ENCODE results near the gene HYAL3. TPM values are rescaled to one million over a fixed set of nuclear protein-coding genes. Genes with fewer than 3 reads are reported as not detected.

The HYAL3 gene
- total and polyA plus RNA-seq, 2 of the 8 experiments (the other 6 are each of a cell fraction or from before 2014, with no cell fraction given) = 3.2 to 12.2 TPM

GRCh38 chr3:50251220-50251619 lies 48.0 kb downstream of the HYAL3 start:
- H2BK120ac ChIP-seq (replicated peaks; ENCODE audit: low read depth, low read length) = no peak overlapping the region
- H3K9ac ChIP-seq (replicated peaks in 1 of 4; ENCODE audit: extremely low read depth in 1 of 4, low read depth in 3 of 4, low read length in 3 of 4) = no peak overlapping the region
- H4K5ac ChIP-seq (ENCODE audit: insufficient read length, low read depth, low read length) = no peak overlapping the region
- 93% methylated on average over 8 of the region's 8 CpGs; no CpG with 5 or more reads in 1 of the 2 experiments for WGBS, 2 experiments (ENCODE audit: extremely low coverage in 1 of 2, insufficient coverage in 1 of 2, insufficient read length in 1 of 2, insufficient replicate concordance in 2 of 2, low coverage in 1 of 2, low lambda C conversion rate in 2 of 2, missing lambda C conversion rate in 1 of 2)
- H3K4ac ChIP-seq (replicated peaks; ENCODE audit: insufficient read length, low read depth, low read length) = no peak overlapping the region
- no peak overlapping the region for H4K8ac ChIP-seq (ENCODE audit: extremely low read depth, insufficient read depth, low read length)
- no peak overlapping the region for H3K14ac ChIP-seq (ENCODE audit: insufficient read length)
- H2AFZ ChIP-seq (ENCODE audit: low read length) = no peak overlapping the region
- FAIRE-seq (no peak), DNase-seq (ENCODE audit: low read depth in 1 of 2, low spot score in 2 of 2) (no peak)
- H2AK5ac ChIP-seq (ENCODE audit: low read depth, low read length) = no peak overlapping the region
- no peak overlapping the region for H2BK5ac ChIP-seq (ENCODE audit: low read depth, low read length)
- H3K79me1 ChIP-seq (ENCODE audit: low read depth, low read length) = peaks cover 32% of the 10 kb centered on the region
- H4K20me1 ChIP-seq (replicated peaks in 1 of 2; ENCODE audit: control insufficient read depth in 1 of 2, insufficient read depth in 2 of 2, low read length in 2 of 2) = peaks cover 15 to 46% of the 10 kb centered on the region in 2 experiments
- POLR2A ChIA-PET (ENCODE audit: partially characterized antibody) = interaction anchor here (0.6 to 4.1 kb wide), 4 partner anchors 10 to 692 kb away, joined by 3 to 22 read pairs (median 4); no protein-coding TSS in a partner anchor
- no peaks in the 10 kb centered on the region for H3K23me2 ChIP-seq (ENCODE audit: low read depth, low read length)
- H3K4me3 ChIP-seq (ENCODE audit: extremely low read depth in 1 of 4, insufficient read depth in 2 of 4, low read depth in 3 of 4, low read length in 4 of 4) = no peak overlapping the region
- no peaks in the 10 kb centered on the region for H3K27me3 ChIP-seq (replicated peaks in 1 of 4; ENCODE audit: control insufficient read depth in 3 of 4, extremely low read depth in 1 of 4, insufficient read depth in 3 of 4, low read length in 3 of 4)
- H2BK12ac ChIP-seq (ENCODE audit: low read depth, low read length) = no peak overlapping the region
- no peak overlapping the region for H3K18ac ChIP-seq (ENCODE audit: extremely low read depth, low read length)
- H3K23ac ChIP-seq (ENCODE audit: insufficient read length) = no peak overlapping the region
- H3K79me2 ChIP-seq (ENCODE audit: control insufficient read depth in 1 of 2, insufficient read depth in 2 of 2, low read length in 2 of 2) = peaks cover 0 to 53% of the 10 kb centered on the region in 2 experiments; a peak in 3 of 4 replicates
- no peaks in the 10 kb centered on the region for H3K9me3 ChIP-seq (ENCODE audit: insufficient read depth in 2 of 2, low read depth in 1 of 2, low read length in 1 of 2)
- no peak overlapping the region for H2BK20ac ChIP-seq (ENCODE audit: low read length)
- H3K56ac ChIP-seq (replicated peaks; ENCODE audit: insufficient read length, low read depth, low read length) = no peak overlapping the region
- no peak overlapping the region for H3K27ac ChIP-seq (ENCODE audit: low read depth, low read length)
- CTCF ChIA-PET (ENCODE audit: partially characterized antibody) = interaction anchor here (0.9 to 53.5 kb wide), 9 partner anchors 7 to 78 kb away, joined by 3 to 2149 read pairs (median 6); partner anchors contain the start of genes GNAI2, GNAT1, LSMEM2 and SLC38A3
- H2BK15ac ChIP-seq (ENCODE audit: low read length) = no peak overlapping the region
- no peak overlapping the region for H3K4me2 ChIP-seq (ENCODE audit: insufficient read depth in 1 of 2, low read depth in 2 of 2, low read length in 2 of 2)
- H3K4me1 ChIP-seq (replicated peaks in 1 of 4; ENCODE audit: control insufficient read depth in 3 of 4, insufficient read depth in 4 of 4, low read length in 3 of 4) = peaks cover 4 to 8% (median 5%) of the 10 kb centered on the region in 4 experiments; a peak in 6 of 7 replicates
- H3K36me3 ChIP-seq (ENCODE audit: control insufficient read depth in 2 of 4, insufficient read depth in 4 of 4, low read length in 3 of 4) = peaks cover 4 to 18% (median 11%) of the 10 kb centered on the region in 4 experiments; a peak in 7 of 8 replicates
- H4K91ac ChIP-seq (replicated peaks; ENCODE audit: insufficient read length, low read length) = no peak overlapping the region
- TF ChIP-seq POU5F1 (IDR thresholded peaks at IDR 0.05; ENCODE audit: low read depth, low read length) (no peak), ZNF274 (IDR thresholded peaks at IDR 0.05; ENCODE audit: borderline replicate concordance, extremely low read depth, low read length) (no peak), HDAC2 (IDR thresholded peaks at IDR 0.05; ENCODE audit: borderline replicate concordance in 1 of 2, low read depth in 2 of 2, low read length in 2 of 2) (no peak), CTCF (IDR thresholded peaks at IDR 0.05; ENCODE audit: control extremely low read depth in 1 of 3, insufficient read depth in 1 of 3, low read depth in 1 of 3, low read length in 3 of 3) (no peak), KDM1A (IDR thresholded peaks at IDR 0.05; ENCODE audit: borderline replicate concordance, low read length) (no peak), CBX8 (IDR thresholded peaks at IDR 0.05; ENCODE audit: borderline replicate concordance, low read depth, low read length) (no peak), YY1 (IDR thresholded peaks at IDR 0.05; ENCODE audit: low read depth, low read length) (no peak), POLR2AphosphoS5 (IDR thresholded peaks at IDR 0.05; ENCODE audit: low read depth, low read length) (no peak), GABPA (IDR thresholded peaks at IDR 0.05; ENCODE audit: borderline replicate concordance, insufficient read depth, low read length) (no peak), RNF2 (IDR thresholded peaks at IDR 0.05; ENCODE audit: borderline replicate concordance, low read depth, low read length, missing control alignments, poor library complexity, severe bottlenecking) (no peak)

Data from H1 (cell line).